ENCODE measurements around the gene CLCN7. TPM values are rescaled to one million over a fixed set of nuclear protein-coding genes. Genes with fewer than 3 reads are reported as not detected.

The CLCN7 gene
- total and polyA plus RNA-seq, 2 of the 4 experiments (the other 2 are of a cell fraction) = 10.8 to 45.2 TPM

- no peak for DNase-seq
- Histone ChIP-seq H3K27ac (ENCODE audit: insufficient read depth, low read length) (no peak within 1 kb of the TSS), H3K36me3 (ENCODE audit: control insufficient read depth, insufficient read depth, low read length) (peaks cover 16% of the 10 kb centered on the region; the same call in 1 of the 2 replicates), H2AK9ac (replicated peaks; ENCODE audit: low read depth, low read length, poor library complexity) (peak within 1 kb of the TSS; percentile 37), H2BK5ac (ENCODE audit: low read depth, low read length, poor library complexity, severe bottlenecking) (no peak within 1 kb of the TSS), H3K9ac (ENCODE audit: low read depth, low read length) (no peak within 1 kb of the TSS), H2BK120ac (ENCODE audit: low read depth, low read length) (no peak within 1 kb of the TSS), H3K18ac (ENCODE audit: low read depth, low read length) (no peak within 1 kb of the TSS), H3K4me1 (ENCODE audit: control insufficient read depth, insufficient read depth, low read length) (no peaks in the 10 kb centered on the region), H4K20me1 (ENCODE audit: insufficient read depth, low read length) (no peaks in the 10 kb centered on the region), H4K8ac (ENCODE audit: low read depth in 2 of 2, low read length in 2 of 2) (no peak within 1 kb of the TSS), H3K56ac (ENCODE audit: extremely low read depth, insufficient read depth, low read length) (no peak within 1 kb of the TSS), H3K14ac (replicated peaks; ENCODE audit: low read depth, low read length) (no peak within 1 kb of the TSS), H3K4me2 (ENCODE audit: low read depth, low read length) (no peak within 1 kb of the TSS), H3K9me1 (ENCODE audit: insufficient read depth, low read length) (no peaks in the 10 kb centered on the region), H2AFZ (replicated peaks; ENCODE audit: low read length, poor library complexity) (no peak within 1 kb of the TSS), H3K79me1 (ENCODE audit: low read depth in 1 of 2, low read length in 2 of 2) (no peaks in the 10 kb centered on the region), H3K4me3 (ENCODE audit: insufficient read depth, low read depth, low read length) (no peak within 1 kb of the TSS), H4K91ac (ENCODE audit: insufficient read depth, low read depth, low read length) (no peak within 1 kb of the TSS), H3K23ac (ENCODE audit: low read depth, low read length) (no peak within 1 kb of the TSS), H3K9me3 (ENCODE audit: control insufficient read depth, insufficient read depth, low read length) (no peaks in the 10 kb centered on the region), H2BK20ac (ENCODE audit: low read depth, low read length) (no peak within 1 kb of the TSS), H3K4ac (ENCODE audit: low read depth, low read length) (no peak within 1 kb of the TSS), H3K27me3 (ENCODE audit: control insufficient read depth, insufficient read depth, low read length) (no peaks in the 10 kb centered on the region), H2AK5ac (ENCODE audit: low read depth, low read length) (no peak within 1 kb of the TSS), H2BK15ac (ENCODE audit: low read depth, low read length) (no peak within 1 kb of the TSS), H4K5ac (ENCODE audit: low read depth, low read length) (no peak within 1 kb of the TSS)
- CTCF ChIA-PET = no interaction called here
- intact Hi-C loops (cut with micrococcal nuclease) = no loop called here
- dilution Hi-C loops (cut with HindIII; ENCODE audit: low sequenced_read_pairs, unreplicated experiment) = no loop called here
- POLR2A ChIA-PET (ENCODE audit: unreplicated experiment) = interaction anchor here (0.6 to 1.0 kb wide), 2 partner anchors 24 to 64 kb away, joined by 4 to 7 read pairs; partner anchors contain the start of gene UQCC4
- in situ Hi-C loops (cut with MboI; ENCODE audit: low sequenced_read_pairs) = no loop called here
- no peak; the same call in 1 of the 2 replicates for ATAC-seq (ENCODE audit: low read depth)
- no peak for TF ChIP-seq CEBPB (IDR thresholded peaks at IDR 0.05; ENCODE audit: low read depth, low read length)
- TF ChIP-seq MXI1 (IDR thresholded peaks at IDR 0.05; ENCODE audit: borderline replicate concordance, low read depth, low read length) = no peak
- TF ChIP-seq POLR2A (IDR thresholded peaks at IDR 0.05; ENCODE audit: low read depth, low read length) = no peak
- no peak for TF ChIP-seq MAFK (IDR thresholded peaks at IDR 0.05; ENCODE audit: low read depth, low read length)
- TF ChIP-seq ELK1 (IDR thresholded peaks at IDR 0.05; ENCODE audit: borderline replicate concordance, low read depth, low read length) = no peak
- no peak for TF ChIP-seq BHLHE40 (IDR thresholded peaks at IDR 0.05; ENCODE audit: low read depth, low read length)
- no peak for TF ChIP-seq CHD1 (IDR thresholded peaks at IDR 0.05; ENCODE audit: low read depth, low read length)
- no peak for TF ChIP-seq USF2 (IDR thresholded peaks at IDR 0.05; ENCODE audit: low read depth, low read length)
- TF ChIP-seq MAZ (IDR thresholded peaks at IDR 0.05; ENCODE audit: borderline replicate concordance, low read depth, low read length) = no peak
- no TSS peak for BruUV-seq (replicated peaks)
- 75% methylated on average over 11 of the region's 27 CpGs; no CpG with 5 or more reads in 1 of the 2 experiments for WGBS, 2 experiments (ENCODE audit: extremely low coverage in 2 of 2, insufficient read length in 1 of 2)
Observed at GRCh38 chr16:1443980-1444729, 30.7 kb downstream of the CLCN7 start, which contains the start of gene CCDC154. TSS of gene CCDC154 (minus strand) at chr16:1444556. CDS start at chr16:1444322, 234 bp downstream.

Data from IMR-90 (cell line).